HCT116 (cell line): ENCODE results near the gene CHD3. TPM values are rescaled to one million over a fixed set of nuclear protein-coding genes. Genes with fewer than 3 reads are reported as not detected.
A peak's percentile ranks its signal among the peaks of the same experiment; 100 is the strongest.

Source experiments
- ATAC-seq: fragments of 200-7000 bp; cut with Tn5 transposase; 2 replicates; pipeline ENCODE4 v1.9.1; 2020; ENCODE audit warnings: mild to moderate bottlenecking, moderate library complexity
- BruUV-seq: library from RNA; stranded (reverse); fragments of 400-500 nt; replicated peaks from 2 replicates; lab custom pipeline; 2021; lab: Mats Ljungman, UMichigan
- CTCF ChIA-PET: fragments of 300-600 bp; sonication (Branson Sonifier 250); formaldehyde crosslinking; loops from one replicate; lab custom pipeline; 2021; ENCODE audit warnings: antibody characterized with exemption; lab: Charles Lee
- POLR2A ChIA-PET: fragments of 300-600, 350-600 bp; sonication (Branson Sonifier 250); formaldehyde crosslinking; loops from one replicate; lab custom pipeline; 2021; ENCODE audit warnings: antibody characterized with exemption; lab: Charles Lee
- RAD21 ChIA-PET, 2 experiments: fragments of 300-600 bp; sonication (Branson Sonifier 250); formaldehyde crosslinking; loops; one replicate each; lab custom pipeline; 2023; ENCODE audit warnings: low total read pairs in 2 of 2; ENCODE audit not compliant: uncharacterized antibody in 2 of 2, unreplicated experiment in 2 of 2, low non-redundant PET in 1 of 2; lab: Charles Lee
- DNase-seq: peaks from one replicate; pipeline ENCODE4 v3.0.0-alpha.2; 2010; ENCODE audit warnings: low read depth, low spot score
- H2AFZ ChIP-seq: fragments of 200-600 bp; shearing (Covaris generic), sonication (generic); 2 replicates; pipeline ENCODE4 v1.6.1; 2017; ENCODE audit warnings: low read depth, mixed run types, mixed read lengths, antibody characterized with exemption, low read length; ENCODE audit not compliant: poor library complexity, severe bottlenecking
- H3K27ac ChIP-seq: 2 replicates; pipeline ENCODE4 v1.5.1; 2012; ENCODE audit warnings: low read depth, low read length
- H3K27me3 ChIP-seq: fragments of 200-600 bp; sonication (generic); 2 replicates; pipeline ENCODE4 v1.6.1; 2016; ENCODE audit warnings: mixed run types, low read length, mixed read lengths; ENCODE audit not compliant: insufficient read depth
- H3K36me3 ChIP-seq, 2 experiments: fragments of 200-500 bp in 1 of 2; fragments of 200-600 bp in 1 of 2; sonication (Bioruptor generic) in 1 of 2; sonication (generic) in 1 of 2; 2 replicates each; pipeline versions ENCODE4 v1.5.1 to v1.6.1; 2014 to 2016; ENCODE audit warnings: low read length in 2 of 2, inconsistent platforms in 1 of 2, mixed read lengths in 1 of 2, mixed run types in 1 of 2; ENCODE audit not compliant: insufficient read depth in 2 of 2, control insufficient read depth in 1 of 2
- H3K4me1 ChIP-seq, 2 experiments: fragments of 200-600 bp in 1 of 2; sonication (generic) in 1 of 2; 2 replicates each; pipeline versions ENCODE4 v1.5.1 to v1.6.1; 2012 to 2017; ENCODE audit warnings: low read length in 2 of 2, inconsistent platforms in 1 of 2, mild to moderate bottlenecking in 1 of 2, mixed read lengths in 1 of 2, mixed run types in 1 of 2, moderate library complexity in 1 of 2; ENCODE audit not compliant: insufficient read depth in 2 of 2, control insufficient read depth in 1 of 2
- H3K4me2 ChIP-seq: fragments of 200-600 bp; sonication (generic); 2 replicates; pipeline ENCODE4 v1.6.1; 2017; ENCODE audit warnings: mixed run types, low read length, mixed read lengths
- H3K4me3 ChIP-seq, 2 experiments: fragments of 200-600 bp in 1 of 2; sonication (generic) in 1 of 2; replicated peaks in 1 of 2; 2 replicates each; pipeline ENCODE4 v1.5.1; 2011 to 2016; ENCODE audit warnings: low read length in 2 of 2, control low read depth in 1 of 2, low read depth in 1 of 2, mild to moderate bottlenecking in 1 of 2, mixed read lengths in 1 of 2, mixed run types in 1 of 2
- H3K79me2 ChIP-seq: fragments of 200-600 bp; sonication (generic); 2 replicates; pipeline ENCODE4 v1.6.1; 2017; ENCODE audit warnings: mild to moderate bottlenecking, mixed run types, low read length, moderate library complexity, mixed read lengths; ENCODE audit not compliant: insufficient read depth
- H3K9ac ChIP-seq: fragments of 200-600 bp; sonication (generic); 2 replicates; pipeline ENCODE4 v1.6.1; 2016; ENCODE audit warnings: low read length, mixed read lengths
- H3K9me2 ChIP-seq: fragments of 200-600 bp; sonication (generic), shearing (Covaris generic); 2 replicates; pipeline ENCODE4 v1.6.1; 2017; ENCODE audit warnings: mixed run types, mild to moderate bottlenecking, moderate library complexity; ENCODE audit not compliant: insufficient read depth
- H3K9me3 ChIP-seq, 2 experiments: fragments of 200-500 bp in 1 of 2; fragments of 200-600 bp in 1 of 2; sonication (Bioruptor generic) in 1 of 2; sonication (generic) in 1 of 2; 2 replicates each; pipeline ENCODE4 v1.6.1; 2014 to 2017; ENCODE audit warnings: low read length in 2 of 2, mixed read lengths in 2 of 2, inconsistent platforms in 1 of 2, low read depth in 1 of 2, mild to moderate bottlenecking in 1 of 2, mixed run types in 1 of 2, moderate library complexity in 1 of 2; ENCODE audit not compliant: control insufficient read depth in 1 of 2, insufficient read depth in 1 of 2
- H4K20me1 ChIP-seq: fragments of 200-600 bp; sonication (generic), shearing (Covaris generic); 2 replicates; pipeline ENCODE4 v1.6.1; 2017; ENCODE audit warnings: mixed run types, mild to moderate bottlenecking, moderate library complexity; ENCODE audit not compliant: insufficient read depth
- CEBPB ChIP-seq: IDR thresholded peaks from 2 replicates; pipeline ENCODE4 v1.6.1; 2012; ENCODE audit warnings: low read depth
- CTCF ChIP-seq, 3 experiments: fragments of 200-600 bp in 1 of 3; sonication (generic) in 1 of 3; IDR thresholded peaks in 2 of 3; conservative IDR thresholded peaks in 1 of 3; 2 replicates each; pipeline ENCODE4 v1.5.1; 2012 to 2017; ENCODE audit warnings: low read depth in 2 of 3, low read length in 2 of 3, antibody characterized with exemption in 1 of 3, borderline replicate concordance in 1 of 3, control low read depth in 1 of 3, mild to moderate bottlenecking in 1 of 3, mixed read lengths in 1 of 3, mixed run types in 1 of 3, moderate library complexity in 1 of 3; ENCODE audit not compliant: insufficient read depth in 1 of 3
- POLR2A ChIP-seq: IDR thresholded peaks from 2 replicates; pipeline ENCODE4 v1.7.0; 2011; ENCODE audit warnings: borderline replicate concordance; ENCODE audit not compliant: insufficient read depth, insufficient read length; ENCODE audit errors: extremely low read depth
- POLR2AphosphoS5 ChIP-seq: IDR thresholded peaks from 2 replicates; pipeline ENCODE4 v1.6.1; 2011; ENCODE audit warnings: mild to moderate bottlenecking, low read depth, low read length, moderate library complexity
- RAD21 ChIP-seq: IDR thresholded peaks from 2 replicates; pipeline ENCODE4 v1.6.1; 2012; ENCODE audit warnings: low read depth, mild to moderate bottlenecking
- SIN3A ChIP-seq: IDR thresholded peaks from 2 replicates; pipeline ENCODE4 v1.6.1; 2012; ENCODE audit warnings: low read depth
- SP1 ChIP-seq: IDR thresholded peaks from 2 replicates; pipeline ENCODE4 v1.6.1; 2012; ENCODE audit warnings: low read depth
- TCF7L2 ChIP-seq: IDR thresholded peaks from 2 replicates; pipeline ENCODE4 v1.7.0; 2011; ENCODE audit warnings: borderline replicate concordance, inconsistent platforms; ENCODE audit not compliant: insufficient read depth, insufficient read length; ENCODE audit errors: extremely low read depth
- ZFX ChIP-seq: fragments of 450-650 bp; IDR thresholded peaks from 2 replicates; pipeline ENCODE4 v1.6.1; 2017
- intact Hi-C: fragments of 100-400 bp; cut with micrococcal nuclease; formaldehyde crosslinking; loops from 2 replicates; pipeline ENCODE4 v1.10.0; 2022
- total RNA-seq: library from RNA; stranded (reverse); gene quantifications from one replicate; pipeline ENCODE4 v1.2.1, GENCODE V29; 2021; ENCODE audit not compliant: unreplicated experiment
- TF ChIP-seq, protein P1 (sequence below): IDR thresholded peaks from 2 replicates; pipeline ENCODE4 v1.6.1; 2012; ENCODE audit warnings: low read depth

Gene CHD3
- total RNA-seq, 1 experiment from 2014 or later, result 54.8 TPM

DNA sequence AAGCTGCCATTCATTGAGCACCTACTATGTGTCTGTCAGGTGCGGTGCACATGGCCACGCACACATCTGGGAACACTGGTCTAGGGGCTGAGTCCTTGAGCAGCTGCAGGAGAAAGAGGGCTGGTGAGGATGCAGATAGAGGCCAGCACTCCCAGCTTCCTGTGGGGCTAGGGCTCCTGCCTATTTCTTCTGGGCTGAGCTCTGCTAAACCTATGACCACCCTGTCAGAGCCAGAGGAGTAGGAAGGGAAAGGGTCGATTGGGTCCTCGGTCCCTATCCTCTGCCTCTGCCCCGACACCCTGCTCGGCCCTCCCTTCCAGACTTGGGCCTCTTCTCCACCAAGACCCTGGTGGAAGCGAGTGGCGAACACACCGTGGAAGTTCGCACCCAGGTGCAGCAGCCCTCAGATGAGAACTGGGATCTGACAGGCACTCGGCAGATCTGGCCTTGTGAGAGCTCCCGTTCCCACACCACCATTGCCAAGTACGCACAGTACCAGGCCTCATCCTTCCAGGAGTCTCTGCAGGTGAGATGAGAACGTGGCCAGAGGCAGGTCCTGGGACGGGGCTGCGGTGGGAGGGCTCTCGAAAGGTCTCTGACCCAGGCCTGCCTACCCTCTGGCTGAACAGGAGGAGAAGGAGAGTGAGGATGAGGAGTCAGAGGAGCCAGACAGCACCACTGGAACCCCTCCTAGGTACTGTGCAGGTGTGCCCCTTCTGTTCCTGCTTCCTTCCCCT, 37.7 kb upstream of the CHD3 start:
- ATAC-seq, result peak; percentile 23
- Histone ChIP-seq H3K4me1 (peaks cover 20 to 37% of the 10 kb centered on the region in 2 experiments), H3K79me2 (peaks cover 43% of the 10 kb centered on the region), H3K4me2 (peak overlapping the region; percentile 95), H3K27ac (peak overlapping the region; percentile 68), H3K27me3 (no peaks in the 10 kb centered on the region), H3K36me3 (peaks cover 27 to 31% of the 10 kb centered on the region in 2 experiments), H3K9me3 (no peaks in the 10 kb centered on the region), H3K4me3 (peak overlapping the region; percentile 50 to 77), H3K9me2 (no peaks in the 10 kb centered on the region), H2AFZ (no peak overlapping the region), H4K20me1 (no peaks in the 10 kb centered on the region), H3K9ac (peak overlapping the region; percentile 80)
- POLR2A ChIA-PET, result interaction anchor here (1.2 to 2.2 kb wide), 3 partner anchors 8 to 107 kb away, joined by 4 to 11 read pairs (median 7); no protein-coding TSS in a partner anchor
- TF ChIP-seq TCF7L2 (no peak), ZFX (peak; percentile 35; the same call in 1 of the 2 replicates)
- BruUV-seq, result TSS peak; percentile 45
- DNase-seq, result no peak
- RAD21 ChIA-PET, result no interaction called here
- CTCF ChIA-PET, result interaction anchor here (0.7 to 1.9 kb wide), 5 partner anchors 13 to 120 kb away, joined by 3 to 9 read pairs (median 5); no protein-coding TSS in a partner anchor
- intact Hi-C loops, result loop anchor here (1.0 to 2.0 kb wide), 2 partner anchors 29 to 108 kb away; no protein-coding TSS in a partner anchor

DNA sequence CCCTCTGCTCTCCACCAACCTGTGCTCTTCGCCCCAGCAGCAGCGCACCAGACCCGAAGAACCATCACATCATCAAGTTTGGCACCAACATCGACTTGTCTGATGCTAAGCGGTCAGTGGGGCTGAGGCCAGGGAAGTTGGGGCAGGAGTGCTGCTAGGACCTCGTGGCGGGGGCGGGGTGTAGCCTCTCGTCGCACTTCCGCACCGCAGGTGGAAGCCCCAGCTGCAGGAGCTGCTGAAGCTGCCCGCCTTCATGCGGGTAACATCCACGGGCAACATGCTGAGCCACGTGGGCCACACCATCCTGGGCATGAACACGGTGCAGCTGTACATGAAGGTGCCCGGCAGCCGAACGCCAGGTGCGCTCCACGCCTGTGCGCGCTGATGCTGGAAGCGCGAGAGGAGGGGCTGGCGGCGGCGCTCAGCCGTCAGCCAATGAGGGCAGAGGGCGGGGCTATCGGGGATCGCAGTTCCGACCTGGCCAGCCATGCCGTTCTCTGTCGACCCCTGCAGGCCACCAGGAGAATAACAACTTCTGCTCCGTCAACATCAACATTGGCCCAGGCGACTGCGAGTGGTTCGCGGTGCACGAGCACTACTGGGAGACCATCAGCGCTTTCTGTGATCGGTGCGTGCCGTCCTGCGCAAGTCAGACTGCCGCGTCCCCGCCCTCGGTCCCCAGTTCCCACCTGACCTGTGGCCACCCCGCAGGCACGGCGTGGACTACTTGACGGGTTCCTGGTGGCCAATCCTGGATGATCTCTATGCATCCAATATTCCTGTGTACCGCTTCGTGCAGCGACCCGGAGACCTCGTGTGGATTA, 36.9 kb upstream of the CHD3 start:
- CTCF ChIA-PET, result interaction anchor here (0.7 to 1.9 kb wide), 5 partner anchors 12 to 120 kb away, joined by 3 to 9 read pairs (median 5); no protein-coding TSS in a partner anchor
- Histone ChIP-seq H3K27me3 (no peaks in the 10 kb centered on the region), H3K4me1 (peaks cover 20 to 43% of the 10 kb centered on the region in 2 experiments), H3K9me2 (no peaks in the 10 kb centered on the region), H2AFZ (no peak overlapping the region), H3K36me3 (peaks cover 27% of the 10 kb centered on the region in 2 experiments), H4K20me1 (no peaks in the 10 kb centered on the region), H3K4me3 (peak overlapping the region; percentile 50 to 77), H3K9me3 (no peaks in the 10 kb centered on the region), H3K27ac (peak overlapping the region; percentile 68), H3K79me2 (peaks cover 47% of the 10 kb centered on the region), H3K9ac (peak overlapping the region; percentile 80), H3K4me2 (peak overlapping the region; percentile 95)
- RAD21 ChIA-PET, result no interaction called here
- BruUV-seq, result no TSS peak
- DNase-seq (no peak), ATAC-seq (peak; percentile 88)
- POLR2A ChIA-PET, result interaction anchor here (1.2 to 2.2 kb wide), 3 partner anchors 9 to 108 kb away, joined by 4 to 11 read pairs (median 7); no protein-coding TSS in a partner anchor
- intact Hi-C loops, result loop anchor here (1.0 to 2.0 kb wide), 2 partner anchors 29 to 109 kb away; no protein-coding TSS in a partner anchor
- peak; percentile 91 for TF ChIP-seq POLR2AphosphoS5
- TF ChIP-seq POLR2A, result peak; percentile 31
- TF ChIP-seq RAD21, result peak; percentile 98
- peak; percentile 76 for TF ChIP-seq TCF7L2
- TF ChIP-seq CEBPB, result no peak
- TF ChIP-seq, protein P1, sequence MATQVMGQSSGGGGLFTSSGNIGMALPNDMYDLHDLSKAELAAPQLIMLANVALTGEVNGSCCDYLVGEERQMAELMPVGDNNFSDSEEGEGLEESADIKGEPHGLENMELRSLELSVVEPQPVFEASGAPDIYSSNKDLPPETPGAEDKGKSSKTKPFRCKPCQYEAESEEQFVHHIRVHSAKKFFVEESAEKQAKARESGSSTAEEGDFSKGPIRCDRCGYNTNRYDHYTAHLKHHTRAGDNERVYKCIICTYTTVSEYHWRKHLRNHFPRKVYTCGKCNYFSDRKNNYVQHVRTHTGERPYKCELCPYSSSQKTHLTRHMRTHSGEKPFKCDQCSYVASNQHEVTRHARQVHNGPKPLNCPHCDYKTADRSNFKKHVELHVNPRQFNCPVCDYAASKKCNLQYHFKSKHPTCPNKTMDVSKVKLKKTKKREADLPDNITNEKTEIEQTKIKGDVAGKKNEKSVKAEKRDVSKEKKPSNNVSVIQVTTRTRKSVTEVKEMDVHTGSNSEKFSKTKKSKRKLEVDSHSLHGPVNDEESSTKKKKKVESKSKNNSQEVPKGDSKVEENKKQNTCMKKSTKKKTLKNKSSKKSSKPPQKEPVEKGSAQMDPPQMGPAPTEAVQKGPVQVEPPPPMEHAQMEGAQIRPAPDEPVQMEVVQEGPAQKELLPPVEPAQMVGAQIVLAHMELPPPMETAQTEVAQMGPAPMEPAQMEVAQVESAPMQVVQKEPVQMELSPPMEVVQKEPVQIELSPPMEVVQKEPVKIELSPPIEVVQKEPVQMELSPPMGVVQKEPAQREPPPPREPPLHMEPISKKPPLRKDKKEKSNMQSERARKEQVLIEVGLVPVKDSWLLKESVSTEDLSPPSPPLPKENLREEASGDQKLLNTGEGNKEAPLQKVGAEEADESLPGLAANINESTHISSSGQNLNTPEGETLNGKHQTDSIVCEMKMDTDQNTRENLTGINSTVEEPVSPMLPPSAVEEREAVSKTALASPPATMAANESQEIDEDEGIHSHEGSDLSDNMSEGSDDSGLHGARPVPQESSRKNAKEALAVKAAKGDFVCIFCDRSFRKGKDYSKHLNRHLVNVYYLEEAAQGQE, result no peak
- TF ChIP-seq CTCF (IDR thresholded peaks at IDR 0.05 in 2 of 3, conservative IDR thresholded peaks at IDR 0.05 in 1 of 3; ENCODE audit: borderline replicate concordance in 1 of 3, insufficient read depth in 1 of 3, low read depth in 2 of 3, low read length in 2 of 3), result peak; percentile 85 to 93 (median 88)
- TF ChIP-seq SP1, result peak; percentile 76
- peak; percentile 95 for TF ChIP-seq SIN3A
